Hepatocyte (in vitro differentiated cells): ENCODE measurements around the gene RCBTB1. TPM values are rescaled to one million over a fixed set of nuclear protein-coding genes. Genes with fewer than 3 reads are reported as not detected.

Experiments used
- DNase-seq: peaks from one replicate; pipeline ENCODE4 v3.0.0-alpha.2; 2016; ENCODE audit warnings: low spot score
- H2AFZ ChIP-seq: fragments of 200-600 bp; sonication (generic); 2 replicates; pipeline ENCODE4 v1.6.0; 2016; ENCODE audit warnings: antibody characterized with exemption, mild to moderate bottlenecking
- H3K27ac ChIP-seq: fragments of 200-600 bp; sonication (generic); 2 replicates; pipeline ENCODE4 v1.5.1; 2016; ENCODE audit warnings: mild to moderate bottlenecking
- H3K27me3 ChIP-seq: fragments of 200-600 bp; sonication (generic); 2 replicates; pipeline ENCODE4 v1.6.1; 2016
- H3K36me3 ChIP-seq: fragments of 200-600 bp; sonication (generic); replicated peaks from 2 replicates; pipeline ENCODE4 v1.5.1; 2016; ENCODE audit warnings: low read depth; ENCODE audit not compliant: insufficient read depth
- H3K4me1 ChIP-seq: fragments of 200-600 bp; sonication (generic); 2 replicates; pipeline ENCODE4 v1.5.1; 2016; ENCODE audit warnings: mild to moderate bottlenecking, moderate library complexity; ENCODE audit not compliant: insufficient read depth
- H3K4me2 ChIP-seq: fragments of 200-600 bp; sonication (generic); 2 replicates; pipeline ENCODE4 v1.6.0; 2016
- H3K4me3 ChIP-seq: fragments of 200-600 bp; sonication (generic); 2 replicates; pipeline ENCODE4 v1.5.1; 2016; ENCODE audit warnings: mild to moderate bottlenecking
- H3K79me2 ChIP-seq: fragments of 200-600 bp; sonication (generic); 2 replicates; pipeline ENCODE4 v1.6.0; 2017; ENCODE audit warnings: mild to moderate bottlenecking
- H3K9me2 ChIP-seq: fragments of 200-600 bp; sonication (generic); replicated peaks from 2 replicates; pipeline ENCODE4 v1.6.0; 2017; ENCODE audit warnings: mild to moderate bottlenecking; ENCODE audit not compliant: insufficient read depth
- H3K9me3 ChIP-seq: fragments of 200-600 bp; sonication (generic); 2 replicates; pipeline ENCODE4 v1.5.1; 2016; ENCODE audit warnings: low read depth, mild to moderate bottlenecking
- H4K20me1 ChIP-seq: fragments of 200-600 bp; sonication (generic); 2 replicates; pipeline ENCODE4 v1.6.0; 2016; ENCODE audit warnings: mild to moderate bottlenecking; ENCODE audit not compliant: insufficient read depth, poor library complexity, severe bottlenecking
- EZH2 ChIP-seq: fragments of 200-600 bp; sonication (generic); IDR thresholded peaks from 2 replicates; pipeline ENCODE4 v1.6.1; 2016; ENCODE audit warnings: antibody characterized with exemption, mild to moderate bottlenecking, borderline replicate concordance
- EZH2phosphoT487 ChIP-seq: fragments of 200-600 bp; sonication (generic); IDR thresholded peaks from one replicate; pipeline ENCODE4 v1.6.1; 2018; ENCODE audit warnings: antibody characterized with exemption, mild to moderate bottlenecking, low read depth, moderate library complexity; ENCODE audit not compliant: unreplicated experiment, severe bottlenecking
- WGBS: methylation state at CpG from one replicate; pipeline ENCODE4 v1.1.6; 2016; ENCODE audit warnings: low lambda C conversion rate; ENCODE audit errors: missing lambda C conversion rate; 5-methylcytosine and 5-hydroxymethylcytosine counted together
- polyA plus RNA-seq: library from polyadenylated mRNA; unstranded; fragments of >200 nt; fragmentation: Nextera tagmentation; extraction: Ambion mirVana; gene quantifications from 2 replicates; pipeline ENCODE4 v1.2.1, GENCODE V29; 2016
- total RNA-seq: library from RNA; depleted of rRNA; stranded (reverse); fragments of >200 nt; gene quantifications from 2 replicates; pipeline ENCODE4 v1.2.3, GENCODE V29; 2014
- TF ChIP-seq, protein P1 (sequence below): fragments of 200-600 bp; sonication (generic); IDR thresholded peaks from 2 replicates; pipeline ENCODE4 v1.5.1; 2016; ENCODE audit warnings: antibody characterized with exemption, mild to moderate bottlenecking; ENCODE audit not compliant: poor library complexity

Gene RCBTB1
- total and polyA plus RNA-seq, 2 experiments from 2014 or later = 14.6 to 25.1 TPM

DNA sequence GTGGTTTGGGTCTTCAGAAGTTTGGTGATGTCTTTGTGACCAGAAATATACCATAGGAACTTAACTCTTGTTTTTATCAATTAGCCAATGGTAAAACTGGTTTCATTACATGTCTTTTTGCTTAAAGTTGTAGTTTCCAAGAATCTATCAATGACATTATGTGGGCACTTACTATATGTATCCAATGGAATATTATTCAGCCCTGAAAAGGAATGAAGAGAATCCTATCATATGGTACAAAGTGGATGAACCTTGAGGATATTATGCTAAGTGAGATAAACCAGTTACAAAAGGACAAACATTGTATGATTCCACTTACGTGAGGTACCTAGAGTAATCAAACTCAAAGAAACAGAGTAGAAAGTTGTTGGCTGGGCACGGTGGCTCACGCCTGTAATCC lies 26.4 kb downstream of the RCBTB1 start:
- no peak overlapping the region for H3K4me3 ChIP-seq
- TF ChIP-seq EZH2 (no peak), EZH2phosphoT487 (no peak)
- TF ChIP-seq, protein P1, sequence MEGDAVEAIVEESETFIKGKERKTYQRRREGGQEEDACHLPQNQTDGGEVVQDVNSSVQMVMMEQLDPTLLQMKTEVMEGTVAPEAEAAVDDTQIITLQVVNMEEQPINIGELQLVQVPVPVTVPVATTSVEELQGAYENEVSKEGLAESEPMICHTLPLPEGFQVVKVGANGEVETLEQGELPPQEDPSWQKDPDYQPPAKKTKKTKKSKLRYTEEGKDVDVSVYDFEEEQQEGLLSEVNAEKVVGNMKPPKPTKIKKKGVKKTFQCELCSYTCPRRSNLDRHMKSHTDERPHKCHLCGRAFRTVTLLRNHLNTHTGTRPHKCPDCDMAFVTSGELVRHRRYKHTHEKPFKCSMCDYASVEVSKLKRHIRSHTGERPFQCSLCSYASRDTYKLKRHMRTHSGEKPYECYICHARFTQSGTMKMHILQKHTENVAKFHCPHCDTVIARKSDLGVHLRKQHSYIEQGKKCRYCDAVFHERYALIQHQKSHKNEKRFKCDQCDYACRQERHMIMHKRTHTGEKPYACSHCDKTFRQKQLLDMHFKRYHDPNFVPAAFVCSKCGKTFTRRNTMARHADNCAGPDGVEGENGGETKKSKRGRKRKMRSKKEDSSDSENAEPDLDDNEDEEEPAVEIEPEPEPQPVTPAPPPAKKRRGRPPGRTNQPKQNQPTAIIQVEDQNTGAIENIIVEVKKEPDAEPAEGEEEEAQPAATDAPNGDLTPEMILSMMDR = no peak
- no peaks in the 10 kb centered on the region for H3K79me2 ChIP-seq
- H3K4me2 ChIP-seq = no peak overlapping the region
- no peaks in the 10 kb centered on the region for H3K27me3 ChIP-seq
- H3K9me3 ChIP-seq = no peaks in the 10 kb centered on the region
- H3K27ac ChIP-seq = no peak overlapping the region
- no peaks in the 10 kb centered on the region for H3K9me2 ChIP-seq
- H4K20me1 ChIP-seq = no peaks in the 10 kb centered on the region
- no peak overlapping the region for H2AFZ ChIP-seq
- peaks cover 2% of the 10 kb centered on the region for H3K36me3 ChIP-seq
- DNase-seq = no peak
- H3K4me1 ChIP-seq = no peaks in the 10 kb centered on the region
- WGBS = 98% methylated on average over 3 of the region's 3 CpGs

DNA sequence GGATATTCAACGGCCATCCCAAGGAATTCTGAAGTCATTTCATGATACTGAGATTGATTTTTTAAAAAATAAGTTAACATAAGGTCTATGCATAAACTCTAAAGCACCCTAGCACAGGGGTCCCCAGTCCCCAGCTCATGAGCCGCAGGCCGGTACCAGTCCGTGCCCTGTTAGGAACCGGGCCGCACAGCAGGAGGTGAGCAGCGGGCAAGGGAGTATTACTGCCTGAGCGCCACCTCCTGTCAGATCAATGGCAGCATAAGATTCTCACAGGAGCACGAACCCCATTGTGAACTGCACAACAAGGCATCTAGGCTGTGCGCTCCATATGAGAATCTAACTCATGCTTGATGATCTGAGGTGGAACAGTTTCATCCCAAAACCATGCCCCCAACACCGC lies 31.0 kb downstream of the RCBTB1 start:
- H3K4me2 ChIP-seq = no peak overlapping the region
- H3K27ac ChIP-seq = no peak overlapping the region
- no peaks in the 10 kb centered on the region for H3K9me2 ChIP-seq
- H4K20me1 ChIP-seq = no peaks in the 10 kb centered on the region
- H3K4me1 ChIP-seq = no peaks in the 10 kb centered on the region
- no peak overlapping the region for H2AFZ ChIP-seq
- H3K9me3 ChIP-seq = no peaks in the 10 kb centered on the region
- DNase-seq = no peak
- TF ChIP-seq, protein P1 = no peak
- TF ChIP-seq EZH2phosphoT487 = no peak
- TF ChIP-seq EZH2 = no peak
- H3K27me3 ChIP-seq = no peaks in the 10 kb centered on the region
- WGBS = 89% methylated on average over 11 of the region's 11 CpGs
- H3K79me2 ChIP-seq = no peaks in the 10 kb centered on the region
- H3K4me3 ChIP-seq = no peak overlapping the region
- H3K36me3 ChIP-seq = peaks cover 2% of the 10 kb centered on the region

- 90% methylated on average over 2 of the region's 2 CpGs for WGBS
- TF ChIP-seq, protein P1 = no peak
- no peak for TF ChIP-seq EZH2
- no peak for TF ChIP-seq EZH2phosphoT487
Observed at GRCh38 chr13:49553888-49554287, 31.5 kb downstream of the RCBTB1 start.

More at GRCh38 chr13:49553888-49554287, 31.5 kb downstream of the RCBTB1 start:
- H3K4me3 ChIP-seq = no peak overlapping the region
- no peak overlapping the region for H3K4me2 ChIP-seq
- no peak for DNase-seq
- H4K20me1 ChIP-seq = no peaks in the 10 kb centered on the region
- H2AFZ ChIP-seq = no peak overlapping the region
- H3K79me2 ChIP-seq = no peaks in the 10 kb centered on the region
- H3K9me2 ChIP-seq = no peaks in the 10 kb centered on the region
- no peak overlapping the region for H3K27ac ChIP-seq
- H3K9me3 ChIP-seq = no peaks in the 10 kb centered on the region
- no peaks in the 10 kb centered on the region for H3K4me1 ChIP-seq
- no peaks in the 10 kb centered on the region for H3K27me3 ChIP-seq
- peaks cover under 1% of the 10 kb centered on the region for H3K36me3 ChIP-seq
